Measurements from ENCODE around the gene SEMA3C.

Gene SEMA3C

GRCh38 chr7:80910228-80910627, 8.6 kb downstream of the SEMA3C start:
- DNase-seq (ENCODE audit: low spot score) (no peak), ATAC-seq (ENCODE audit: low read depth) (no peak)
- H3K4me1 ChIP-seq (ENCODE audit: insufficient read depth, poor library complexity, severe bottlenecking), result peaks cover 50% of the 10 kb centered on the region
- H3K9me3 ChIP-seq (ENCODE audit: severe bottlenecking), result no peaks in the 10 kb centered on the region
- no peaks in the 10 kb centered on the region for H3K27me3 ChIP-seq (ENCODE audit: insufficient read depth, poor library complexity, severe bottlenecking)
- H3K27ac ChIP-seq (ENCODE audit: poor library complexity, severe bottlenecking), result no peak overlapping the region
- no peak for TF ChIP-seq CTCF (IDR thresholded peaks at IDR 0.05; ENCODE audit: poor library complexity, severe bottlenecking)
- H3K36me3 ChIP-seq (ENCODE audit: low read depth), result peaks cover 64% of the 10 kb centered on the region
- H3K4me3 ChIP-seq (ENCODE audit: severe bottlenecking), result no peak overlapping the region

GRCh38 chr7:80908360-80908797, 10.5 kb downstream of the SEMA3C start:
- H3K36me3 ChIP-seq (ENCODE audit: low read depth), result peaks cover 60% of the 10 kb centered on the region
- H3K27me3 ChIP-seq (ENCODE audit: insufficient read depth, poor library complexity, severe bottlenecking), result no peaks in the 10 kb centered on the region
- H3K4me1 ChIP-seq (ENCODE audit: insufficient read depth, poor library complexity, severe bottlenecking), result peaks cover 42% of the 10 kb centered on the region
- TF ChIP-seq CTCF (IDR thresholded peaks at IDR 0.05; ENCODE audit: poor library complexity, severe bottlenecking), result no peak
- no peak overlapping the region for H3K4me3 ChIP-seq (ENCODE audit: severe bottlenecking)
- peak overlapping the region; percentile 30 for H3K27ac ChIP-seq (ENCODE audit: poor library complexity, severe bottlenecking)
- DNase-seq (ENCODE audit: low spot score), result no peak
- ATAC-seq (ENCODE audit: low read depth), result no peak
- H3K9me3 ChIP-seq (ENCODE audit: severe bottlenecking), result no peaks in the 10 kb centered on the region

GRCh38 chr7:80907612-80908011, 11.2 kb downstream of the SEMA3C start:
- peaks cover 44% of the 10 kb centered on the region for H3K4me1 ChIP-seq (ENCODE audit: insufficient read depth, poor library complexity, severe bottlenecking)
- H3K4me3 ChIP-seq (ENCODE audit: severe bottlenecking), result no peak overlapping the region
- H3K27ac ChIP-seq (ENCODE audit: poor library complexity, severe bottlenecking), result peak overlapping the region; percentile 30
- no peak for TF ChIP-seq CTCF (IDR thresholded peaks at IDR 0.05; ENCODE audit: poor library complexity, severe bottlenecking)
- H3K9me3 ChIP-seq (ENCODE audit: severe bottlenecking), result no peaks in the 10 kb centered on the region
- H3K27me3 ChIP-seq (ENCODE audit: insufficient read depth, poor library complexity, severe bottlenecking), result no peaks in the 10 kb centered on the region
- no peak for ATAC-seq (ENCODE audit: low read depth)
- DNase-seq (ENCODE audit: low spot score), result no peak
- peaks cover 60% of the 10 kb centered on the region for H3K36me3 ChIP-seq (ENCODE audit: low read depth)

GRCh38 chr7:80907141-80907601, 11.7 kb downstream of the SEMA3C start:
- Histone ChIP-seq H3K4me3 (ENCODE audit: severe bottlenecking) (no peak overlapping the region), H3K9me3 (ENCODE audit: severe bottlenecking) (no peaks in the 10 kb centered on the region), H3K27ac (ENCODE audit: poor library complexity, severe bottlenecking) (peak overlapping the region; percentile 30), H3K36me3 (ENCODE audit: low read depth) (peaks cover 60% of the 10 kb centered on the region), H3K27me3 (ENCODE audit: insufficient read depth, poor library complexity, severe bottlenecking) (no peaks in the 10 kb centered on the region), H3K4me1 (ENCODE audit: insufficient read depth, poor library complexity, severe bottlenecking) (peaks cover 45% of the 10 kb centered on the region)
- no peak for ATAC-seq (ENCODE audit: low read depth)
- no peak for DNase-seq (ENCODE audit: low spot score)
- TF ChIP-seq CTCF (IDR thresholded peaks at IDR 0.05; ENCODE audit: poor library complexity, severe bottlenecking), result no peak

- Histone ChIP-seq H3K27ac (ENCODE audit: poor library complexity, severe bottlenecking) (peak overlapping the region; percentile 30), H3K9me3 (ENCODE audit: severe bottlenecking) (no peaks in the 10 kb centered on the region), H3K27me3 (ENCODE audit: insufficient read depth, poor library complexity, severe bottlenecking) (no peaks in the 10 kb centered on the region), H3K4me3 (ENCODE audit: severe bottlenecking) (no peak overlapping the region), H3K4me1 (ENCODE audit: insufficient read depth, poor library complexity, severe bottlenecking) (peaks cover 63% of the 10 kb centered on the region), H3K36me3 (ENCODE audit: low read depth) (peaks cover 58% of the 10 kb centered on the region)
- DNase-seq (ENCODE audit: low spot score) (no peak), ATAC-seq (ENCODE audit: low read depth) (no peak)
- TF ChIP-seq CTCF (IDR thresholded peaks at IDR 0.05; ENCODE audit: poor library complexity, severe bottlenecking), result no peak
Observed at GRCh38 chr7:80905334-80905733, 13.5 kb downstream of the SEMA3C start.
